Measurements from ENCODE around the gene ZNF664. TPM values are rescaled to one million over a fixed set of nuclear protein-coding genes. Genes with fewer than 3 reads are reported as not detected.

The ZNF664 gene
- total RNA-seq, 2 experiments from 2014 or later, result 41.3 to 46.6 TPM

Other genes starting within 250 kb of the ZNF664 start
- under 1 TPM; 0.12 to 0.17 TPM for gene DNAH10, start 210.9 kb upstream of the ZNF664 start, total RNA-seq
- 10 to 100 TPM; 27.9 to 28.8 TPM for gene CCDC92, start 384 bp upstream of the ZNF664 start, total RNA-seq

Measured in activated CD4-positive, alpha-beta T cell treated with anti-CD3 and anti-CD28 coated beads, Interleukin-2, amount 10 ng/mL, durations not matched to agents 7 days and 5 days (primary cell).